B cell (primary cell): ENCODE data around the gene SIRT4. TPM values are rescaled to one million over a fixed set of nuclear protein-coding genes. Genes with fewer than 3 reads are reported as not detected.
A peak's percentile ranks its signal among the peaks of the same experiment; 100 is the strongest.

ENCODE experiments used
- ATAC-seq: fragments of 200-7000 bp; cut with Tn5 transposase; one replicate; pipeline ENCODE4 v1.10.0; 2021; ENCODE audit warnings: low read depth, mild to moderate bottlenecking, moderate number of reproducible peaks, moderate library complexity
- CTCF ChIA-PET: fragments of 350-600 bp; sonication (Branson Sonifier 250); formaldehyde crosslinking; loops from one replicate; lab custom pipeline; 2021; ENCODE audit warnings: antibody characterized with exemption, inconsistent platforms; lab: Charles Lee
- POLR2A ChIA-PET: fragments of 350-600 bp; sonication (Branson Sonifier 250); formaldehyde crosslinking; loops from one replicate; lab custom pipeline; 2021; ENCODE audit warnings: antibody characterized with exemption; lab: Charles Lee
- DNase-seq: peaks from one replicate; pipeline ENCODE4 v3.0.0; 2013
- H2AFZ ChIP-seq: 2 replicates; pipeline ENCODE4 v1.6.1; 2012; ENCODE audit warnings: mild to moderate bottlenecking, low read depth, low read length; ENCODE audit not compliant: insufficient read depth, poor library complexity, severe bottlenecking
- H3K27ac ChIP-seq, 2 donors: 1 replicate in 1 of 2; 2 replicates in 1 of 2; pipeline ENCODE4 v1.5.1; 2012 to 2013; ENCODE audit warnings: low read length in 2 of 2, mild to moderate bottlenecking in 2 of 2, moderate library complexity in 1 of 2
- H3K27me3 ChIP-seq, 4 experiments: fragments of 200-600 bp in 1 of 4; sonication (generic) in 1 of 4; replicated peaks in 1 of 4; 1 replicate in 2 of 4; 2 replicates in 2 of 4; pipeline versions ENCODE4 v1.6.1 to v1.7.0; 2013 to 2016; ENCODE audit warnings: low read length in 3 of 4, mild to moderate bottlenecking in 2 of 4, mixed read lengths in 1 of 4, moderate library complexity in 1 of 4; ENCODE audit not compliant: insufficient read depth in 4 of 4, control insufficient read depth in 3 of 4; ENCODE audit errors: control extremely low read depth in 1 of 4
- H3K36me3 ChIP-seq, 2 experiments: replicated peaks in 1 of 2; 1 replicate in 1 of 2; 2 replicates in 1 of 2; pipeline versions ENCODE4 v1.6.1 to v1.7.1; 2013; ENCODE audit warnings: low read length in 1 of 2; ENCODE audit not compliant: insufficient read depth in 2 of 2, control insufficient read depth in 1 of 2; ENCODE audit errors: control extremely low read depth in 1 of 2, extremely low read depth in 1 of 2
- H3K4me1 ChIP-seq, 2 donors: fragments of 200-600 bp in 1 of 2; sonication (generic) in 1 of 2; 1 replicate in 1 of 2; 2 replicates in 1 of 2; pipeline versions ENCODE4 v1.5.1 to v1.6.1; 2013 to 2017; ENCODE audit warnings: low read length in 2 of 2; ENCODE audit not compliant: control insufficient read depth in 2 of 2, insufficient read depth in 2 of 2
- H3K4me2 ChIP-seq: replicated peaks from 2 replicates; pipeline ENCODE3; 2012; ENCODE audit warnings: mild to moderate bottlenecking, low read depth, low read length; ENCODE audit not compliant: poor library complexity, severe bottlenecking
- H3K4me3 ChIP-seq, 5 experiments: fragments of 200-600 bp in 1 of 5; sonication (generic) in 1 of 5; 1 replicate in 3 of 5; 2 replicates in 2 of 5; pipeline versions ENCODE4 v1.5.1 to v1.7.0; 2011 to 2016; ENCODE audit warnings: low read length in 4 of 5, mild to moderate bottlenecking in 4 of 5, low read depth in 2 of 5, control low read depth in 1 of 5, moderate library complexity in 1 of 5; ENCODE audit not compliant: insufficient read depth in 1 of 5; ENCODE audit errors: control extremely low read depth in 1 of 5, extremely low read depth in 1 of 5
- H3K79me2 ChIP-seq: fragments of 200-600 bp; sonication (generic); one replicate; pipeline ENCODE4 v1.6.0; 2016; ENCODE audit warnings: low read length; ENCODE audit not compliant: control insufficient read depth, insufficient read depth
- H3K9ac ChIP-seq: fragments of 200-600 bp; sonication (generic); 2 replicates; pipeline ENCODE4 v1.6.1; 2017; ENCODE audit warnings: mild to moderate bottlenecking, low read length, moderate library complexity
- H3K9me3 ChIP-seq, 3 donors: one replicate each; pipeline versions ENCODE4 v1.6.1 to v1.7.1; 2013; ENCODE audit warnings: low read length in 2 of 3; ENCODE audit not compliant: control insufficient read depth in 2 of 3, insufficient read depth in 1 of 3; ENCODE audit errors: control extremely low read depth in 1 of 3
- H4K20me1 ChIP-seq: 2 replicates; pipeline ENCODE4 v1.6.0; 2012; ENCODE audit warnings: mild to moderate bottlenecking, low read length; ENCODE audit not compliant: insufficient read depth, control insufficient read depth, poor library complexity, severe bottlenecking
- H3K27ac Mint-ChIP-seq: one replicate; pipeline ENCODE4 v1.8.0; 2021; ENCODE audit warnings: mixed read lengths
- H3K27me3 Mint-ChIP-seq: one replicate; pipeline ENCODE4 v1.8.0; 2021; ENCODE audit warnings: mixed read lengths
- H3K4me1 Mint-ChIP-seq: one replicate; pipeline ENCODE4 v1.8.0; 2021; ENCODE audit warnings: mixed read lengths
- H3K4me3 Mint-ChIP-seq: one replicate; pipeline ENCODE4 v1.8.0; 2021; ENCODE audit warnings: mixed read lengths
- H3K9me3 Mint-ChIP-seq: one replicate; pipeline ENCODE4 v1.8.0; 2022; ENCODE audit warnings: mixed read lengths; ENCODE audit not compliant: insufficient read depth
- CTCF ChIP-seq: fragments of 200-600 bp; IDR thresholded peaks from one replicate; pipeline ENCODE4 v1.8.0; 2022; ENCODE audit warnings: antibody characterized with exemption, mild to moderate bottlenecking
- EZH2 ChIP-seq: IDR thresholded peaks from 2 replicates; pipeline ENCODE4 v1.6.1; 2012; ENCODE audit warnings: borderline replicate concordance, low read depth, mild to moderate bottlenecking, moderate library complexity, low read length; ENCODE audit not compliant: insufficient read depth, poor library complexity, severe bottlenecking
- WGBS: methylation state at CpG from one replicate; pipeline ENCODE4 v1.1.5; 2013; ENCODE audit warnings: missing lambda C conversion rate; ENCODE audit not compliant: insufficient coverage; 5-methylcytosine and 5-hydroxymethylcytosine counted together
- intact Hi-C: fragments of 100-400 bp; cut with micrococcal nuclease; formaldehyde crosslinking; loops from one replicate; pipeline ENCODE4 v1.10.0; 2022
- polyA plus RNA-seq: library from polyadenylated mRNA; depleted of rRNA; stranded (reverse); fragments of >200 nt; gene quantifications from 2 replicates; pipeline ENCODE4 v1.2.3, GENCODE V29; 2012
- total RNA-seq, 2 donors: library from RNA; stranded (reverse); fragments of 120-200 nt in 1 of 2; gene quantifications; 1 replicate in 1 of 2; 2 replicates in 1 of 2; pipeline versions ENCODE4 v1.2.3 to v1.2.4, GENCODE V29; 2013 to 2022

The SIRT4 gene
- total and polyA plus RNA-seq, 2 donors (not counting 1 experiment from before 2014, with no cell fraction given): 1.5 to 4.8 TPM

- ChIA-PET POLR2A (interaction anchor here (1.0 to 3.6 kb wide), 9 partner anchors 10 to 394 kb away, joined by 3 to 65 read pairs (median 12); partner anchors contain the start of genes MLEC, PXN, RPLP0 and SIRT4), CTCF (interaction anchor here (0.7 to 4.3 kb wide), 11 partner anchors 10 to 203 kb away, joined by 3 to 53 read pairs (median 4); partner anchors contain the start of genes COX6A1, DYNLL1, PXN and RPLP0)
- ATAC-seq (peak; percentile 59), DNase-seq (peak; percentile 94)
- Histone ChIP-seq H3K27ac (peak within 1 kb of the TSS; percentile 99), H3K4me3 (peak within 1 kb of the TSS; percentile 61 to 87 (median 82)), H3K9me3 (no peaks in the 10 kb centered on the region), H3K4me2 (peak within 1 kb of the TSS; percentile 70), H4K20me1 (no peaks in the 10 kb centered on the region), H3K36me3 (no peaks in the 10 kb centered on the region), H2AFZ (peak within 1 kb of the TSS; percentile 68), H3K9ac (peak within 1 kb of the TSS; percentile 85), H3K27me3 (no peaks in the 10 kb centered on the region), H3K4me1 (peaks cover 14 to 20% of the 10 kb centered on the region in 2 donors), H3K79me2 (no peaks in the 10 kb centered on the region)
- intact Hi-C loops: loop anchor here (1.0 to 2.0 kb wide), 7 partner anchors 9 to 304 kb away; partner anchors contain the start of genes BICDL1, RAB35, RPLP0 and SIRT4
- peaks cover 13% of the 10 kb centered on the region for H3K4me1 Mint-ChIP-seq
- no peak for TF ChIP-seq EZH2
- no peak for TF ChIP-seq CTCF
- H3K9me3 Mint-ChIP-seq: no peaks in the 10 kb centered on the region
- no peak within 1 kb of the TSS for H3K4me3 Mint-ChIP-seq
- no peaks in the 10 kb centered on the region for H3K27me3 Mint-ChIP-seq
- whole genome bisulfite sequencing: 1% methylated on average over 17 of the region's 29 CpGs
- H3K27ac Mint-ChIP-seq: no peak within 1 kb of the TSS
Observed at GRCh38 chr12:120292661-120293531, 9.2 kb upstream of the SIRT4 start, which contains the start of gene RNU4-1. RNU4-1 (minus strand) TSS chr12:120293237.
